ENCODE results near the gene HDGFL3. TPM values are rescaled to one million over a fixed set of nuclear protein-coding genes. Genes with fewer than 3 reads are reported as not detected.

Gene HDGFL3
- total RNA-seq, 2 experiments from 2014 or later: 5.0 to 7.4 TPM

GRCh38 chr15:83209333-83209732, 1.7 kb upstream of the HDGFL3 start:
- DNase-seq (no peak), ATAC-seq (no peak)
- Mint-ChIP-seq H3K27ac (no peak overlapping the region), H3K4me1 (peaks cover 9% of the 10 kb centered on the region), H3K4me3 (no peak overlapping the region), H3K36me3 (ENCODE audit: low read depth) (no peaks in the 10 kb centered on the region), H3K27me3 (peaks cover 21% of the 10 kb centered on the region), H3K9me3 (ENCODE audit: low read depth) (no peaks in the 10 kb centered on the region)
- ChIA-PET CTCF (no interaction called here), POLR2A (no interaction called here)
- intact Hi-C loops (cut with DNase I, micrococcal nuclease): loop anchor here (5.0 kb wide), 4 partner anchors 102 to 667 kb away; partner anchors contain the start of genes C15orf40 (in 1 of the 2), RPS17 (in 1 of the 2) and TM6SF1 (in 1 of the 2)

DNA sequence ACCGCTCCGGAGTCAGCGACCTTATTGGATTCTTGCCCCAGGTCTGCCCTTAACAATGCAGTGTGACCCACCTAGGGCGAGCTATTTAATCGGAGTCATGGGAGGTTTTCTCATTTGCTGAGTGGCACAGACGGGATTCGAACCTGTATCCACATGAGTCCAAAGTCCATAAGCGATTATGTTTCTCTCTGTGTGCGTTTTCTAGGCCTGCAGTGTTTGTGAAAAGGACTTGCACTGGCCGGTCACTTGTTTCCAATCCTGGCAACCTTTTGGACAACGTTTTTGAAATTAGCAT, 691 bp upstream of the HDGFL3 start:
- Mint-ChIP-seq H3K27ac (no peak overlapping the region), H3K36me3 (ENCODE audit: low read depth) (no peaks in the 10 kb centered on the region), H3K4me3 (peak overlapping the region; percentile 58), H3K4me1 (peaks cover 9% of the 10 kb centered on the region), H3K27me3 (peaks cover 24% of the 10 kb centered on the region), H3K9me3 (ENCODE audit: low read depth) (no peaks in the 10 kb centered on the region)
- DNase-seq (no peak), ATAC-seq (no peak)
- POLR2A ChIA-PET: interaction anchor here (1.0 kb wide), 1 partner anchor 197 kb away, joined by 3 read pairs; the partner anchor contains the start of gene C15orf40
- intact Hi-C loops (cut with DNase I, micrococcal nuclease): loop anchor here (1.0 to 5.0 kb wide), 5 partner anchors 101 to 666 kb away; partner anchors contain the start of genes C15orf40 (in 2 of the 2), RPS17 (in 1 of the 2) and TM6SF1 (in 1 of the 2)
- CTCF ChIA-PET: no interaction called here

DNA sequence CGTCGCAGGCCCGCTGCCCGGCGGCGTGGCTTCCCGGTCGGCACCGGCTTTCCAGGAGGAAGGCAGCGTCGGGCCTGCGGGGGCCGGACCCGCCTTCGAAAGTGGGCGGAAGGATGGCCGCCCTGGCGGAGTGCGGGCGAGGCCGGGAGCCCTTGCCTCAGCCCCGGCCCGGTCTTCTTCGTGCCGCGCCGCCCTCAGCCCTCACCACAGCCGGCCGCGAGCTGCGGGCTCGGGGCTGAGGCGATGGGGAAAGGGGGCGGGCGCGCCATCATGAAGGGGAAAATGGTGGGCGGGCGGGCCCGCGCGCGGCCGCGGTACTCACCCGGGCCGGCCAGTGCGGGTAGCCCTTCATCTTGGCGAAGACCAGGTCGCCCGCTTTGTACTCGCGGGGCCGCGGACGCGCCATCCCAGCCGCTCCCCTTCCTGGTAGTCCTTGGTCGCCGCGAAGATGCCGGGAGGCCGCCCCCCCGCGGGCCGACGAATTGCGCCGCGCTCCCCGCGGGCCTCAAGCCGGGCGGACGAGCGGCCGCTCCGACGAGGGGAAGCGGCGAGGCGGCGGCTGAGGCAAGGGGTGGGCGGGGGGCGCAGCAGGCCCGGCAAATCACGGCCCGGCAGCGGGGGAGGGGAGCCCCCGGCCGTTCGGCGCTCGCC, 489 bp downstream of the HDGFL3 start:
- DNase-seq (peak; percentile 33), ATAC-seq (no peak)
- Mint-ChIP-seq H3K4me3 (no peak overlapping the region), H3K27ac (no peak overlapping the region), H3K27me3 (peaks cover 25% of the 10 kb centered on the region), H3K4me1 (peaks cover 9% of the 10 kb centered on the region), H3K36me3 (ENCODE audit: low read depth) (no peaks in the 10 kb centered on the region), H3K9me3 (ENCODE audit: low read depth) (no peaks in the 10 kb centered on the region)
- intact Hi-C loops (cut with DNase I, micrococcal nuclease): loop anchor here (2.0 to 5.0 kb wide), 5 partner anchors 100 to 665 kb away; partner anchors contain the start of genes BTBD1 (in 1 of the 2), C15orf40 (in 1 of the 2), RPS17 (in 1 of the 2) and TM6SF1 (in 1 of the 2)
- ChIA-PET POLR2A (no interaction called here), CTCF (interaction anchor here (1.1 kb wide), 1 partner anchor 9 kb away, joined by 3 read pairs; no protein-coding TSS in a partner anchor)

GRCh38 chr15:83206526-83207008, 1.1 kb downstream of the HDGFL3 start:
- ChIA-PET POLR2A (interaction anchor here (0.6 kb wide), 1 partner anchor 360 kb away, joined by 3 read pairs; no protein-coding TSS in a partner anchor), CTCF (interaction anchor here (1.1 kb wide), 1 partner anchor 9 kb away, joined by 3 read pairs; no protein-coding TSS in a partner anchor)

DNA sequence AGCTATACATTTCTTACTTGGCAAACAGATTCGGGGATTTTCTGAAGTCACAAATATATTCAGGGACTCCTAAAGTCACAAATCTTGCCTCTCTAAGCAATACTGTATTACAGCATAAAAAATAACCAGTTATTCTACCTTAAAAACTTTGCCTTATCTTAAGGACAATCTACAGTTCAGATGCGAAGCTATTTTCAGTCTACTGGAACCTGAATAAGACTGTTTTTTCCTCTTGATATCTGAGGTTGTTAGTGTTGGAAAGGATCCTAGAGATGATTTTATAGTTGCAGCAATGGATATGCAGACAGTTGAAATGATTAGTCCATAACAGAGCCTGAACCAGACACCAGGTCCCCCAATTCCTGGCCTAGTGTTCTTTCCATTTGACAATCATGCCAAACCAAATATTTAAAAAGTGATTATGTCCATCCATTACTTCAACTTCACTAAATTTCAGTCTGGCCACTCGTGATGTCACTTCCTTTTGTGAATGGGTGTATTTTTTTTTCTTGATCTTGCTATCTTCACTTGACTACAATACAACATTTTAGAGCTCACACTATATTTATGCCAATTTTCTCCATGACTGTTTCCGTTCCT, 1.8 kb downstream of the HDGFL3 start:
- no peak for DNase-seq
- Mint-ChIP-seq H3K36me3 (ENCODE audit: low read depth) (no peaks in the 10 kb centered on the region), H3K9me3 (ENCODE audit: low read depth) (no peaks in the 10 kb centered on the region), H3K4me3 (peak overlapping the region; percentile 69), H3K27ac (no peak overlapping the region), H3K4me1 (peaks cover 9% of the 10 kb centered on the region), H3K27me3 (peaks cover 25% of the 10 kb centered on the region)
- ChIA-PET CTCF (no interaction called here), POLR2A (interaction anchor here (0.6 kb wide), 2 partner anchors 162 to 359 kb away, joined by 3 read pairs; no protein-coding TSS in a partner anchor)
- intact Hi-C loops (cut with DNase I, micrococcal nuclease): loop anchor here (2.0 to 5.0 kb wide), 5 partner anchors 99 to 664 kb away; partner anchors contain the start of genes BTBD1 (in 1 of the 2), C15orf40 (in 1 of the 2), RPS17 (in 1 of the 2) and TM6SF1 (in 1 of the 2)
- no peak for ATAC-seq

More at GRCh38 chr15:83206526-83207008, 1.1 kb downstream of the HDGFL3 start:
- Mint-ChIP-seq H3K4me1 (peaks cover 9% of the 10 kb centered on the region), H3K36me3 (ENCODE audit: low read depth) (no peaks in the 10 kb centered on the region), H3K27me3 (peaks cover 25% of the 10 kb centered on the region), H3K4me3 (peak overlapping the region; percentile 69), H3K9me3 (ENCODE audit: low read depth) (no peaks in the 10 kb centered on the region), H3K27ac (peak overlapping the region; percentile 64)
- DNase-seq: no peak
- ATAC-seq: no peak
- intact Hi-C loops (cut with DNase I, micrococcal nuclease): loop anchor here (2.0 to 5.0 kb wide), 5 partner anchors 99 to 664 kb away; partner anchors contain the start of genes BTBD1 (in 1 of the 2), C15orf40 (in 1 of the 2), RPS17 (in 1 of the 2) and TM6SF1 (in 1 of the 2)

- Mint-ChIP-seq H3K27me3 (peaks cover 25% of the 10 kb centered on the region), H3K27ac (no peak overlapping the region), H3K9me3 (ENCODE audit: low read depth) (no peaks in the 10 kb centered on the region), H3K36me3 (ENCODE audit: low read depth) (no peaks in the 10 kb centered on the region), H3K4me3 (no peak overlapping the region), H3K4me1 (peaks cover 15% of the 10 kb centered on the region)
- ChIA-PET CTCF (no interaction called here), POLR2A (no interaction called here)
- intact Hi-C loops (cut with DNase I, micrococcal nuclease): loop anchor here (5.0 kb wide), 4 partner anchors 97 to 662 kb away; partner anchors contain the start of genes C15orf40 (in 1 of the 2), RPS17 (in 1 of the 2) and TM6SF1 (in 1 of the 2)
- DNase-seq: no peak
- no peak for ATAC-seq
These were observed 2.9 kb downstream of the HDGFL3 start for GRCh38 chr15:83204697-83205096.

DNA sequence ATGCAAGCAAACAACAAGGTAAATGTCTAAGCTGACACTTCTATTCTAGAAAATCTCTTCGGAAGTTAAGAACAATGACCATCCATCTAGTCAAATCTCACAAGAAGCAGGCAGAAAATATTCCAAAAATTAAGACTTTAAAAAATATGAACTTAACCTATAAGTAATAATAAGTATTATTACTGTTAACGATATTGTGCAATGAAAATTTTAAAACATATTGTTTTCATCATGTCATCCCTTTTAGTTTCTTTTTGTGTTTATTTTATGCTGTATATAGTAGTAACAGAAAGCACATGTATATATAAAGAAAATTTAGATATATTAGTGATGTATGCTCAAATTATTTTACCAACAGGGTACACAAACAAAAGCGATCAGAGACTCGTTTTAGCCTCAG, 4.1 kb downstream of the HDGFL3 start:
- CTCF ChIA-PET: no interaction called here
- Mint-ChIP-seq H3K27ac (no peak overlapping the region), H3K4me3 (no peak overlapping the region), H3K27me3 (peaks cover 25% of the 10 kb centered on the region), H3K4me1 (peaks cover 26% of the 10 kb centered on the region), H3K36me3 (ENCODE audit: low read depth) (no peaks in the 10 kb centered on the region), H3K9me3 (ENCODE audit: low read depth) (no peaks in the 10 kb centered on the region)
- POLR2A ChIA-PET: no interaction called here
- no peak for ATAC-seq
- no peak for DNase-seq
- intact Hi-C loops (cut with DNase I, micrococcal nuclease): no loop called here

GRCh38 chr15:83200589-83200988, 7.0 kb downstream of the HDGFL3 start:
- Mint-ChIP-seq H3K27me3 (peaks cover 19% of the 10 kb centered on the region), H3K4me1 (peaks cover 20% of the 10 kb centered on the region), H3K27ac (no peak overlapping the region), H3K36me3 (ENCODE audit: low read depth) (no peaks in the 10 kb centered on the region), H3K4me3 (no peak overlapping the region), H3K9me3 (ENCODE audit: low read depth) (no peaks in the 10 kb centered on the region)
- intact Hi-C loops (cut with DNase I, micrococcal nuclease): loop anchor here in 1 of 2 experiments (2.0 kb wide), 1 partner anchor 390 kb away; no protein-coding TSS in a partner anchor
- peak; percentile 17 for ATAC-seq
- no peak for DNase-seq
- CTCF ChIA-PET: no interaction called here
- POLR2A ChIA-PET: no interaction called here

GRCh38 chr15:83200162-83200561, 7.5 kb downstream of the HDGFL3 start:
- POLR2A ChIA-PET: no interaction called here
- ATAC-seq (peak; percentile 71), DNase-seq (peak; percentile 32)
- Mint-ChIP-seq H3K27me3 (peaks cover 17% of the 10 kb centered on the region), H3K4me1 (peaks cover 20% of the 10 kb centered on the region), H3K9me3 (ENCODE audit: low read depth) (no peaks in the 10 kb centered on the region), H3K36me3 (ENCODE audit: low read depth) (no peaks in the 10 kb centered on the region), H3K27ac (no peak overlapping the region), H3K4me3 (no peak overlapping the region)
- CTCF ChIA-PET: no interaction called here
- intact Hi-C loops (cut with DNase I, micrococcal nuclease): loop anchor here in 1 of 2 experiments (2.0 kb wide), 1 partner anchor 389 kb away; no protein-coding TSS in a partner anchor

- Mint-ChIP-seq H3K27me3 (peaks cover 17% of the 10 kb centered on the region), H3K9me3 (ENCODE audit: low read depth) (no peaks in the 10 kb centered on the region), H3K4me1 (peaks cover 20% of the 10 kb centered on the region), H3K27ac (no peak overlapping the region), H3K36me3 (ENCODE audit: low read depth) (no peaks in the 10 kb centered on the region), H3K4me3 (no peak overlapping the region)
- CTCF ChIA-PET: interaction anchor here (1.0 kb wide), 1 partner anchor 11 kb away, joined by 3 read pairs; no protein-coding TSS in a partner anchor
- POLR2A ChIA-PET: interaction anchor here (0.8 kb wide), 1 partner anchor 10 kb away, joined by 3 read pairs; no protein-coding TSS in a partner anchor
- ATAC-seq: peak; percentile 91
- DNase-seq: peak; percentile 37
- intact Hi-C loops (cut with DNase I, micrococcal nuclease): loop anchor here (2.0 to 10.0 kb wide), 3 partner anchors 34 to 132 kb away; partner anchors contain the start of gene BTBD1 (in 2 of the 2)
These were observed 8.3 kb downstream of the HDGFL3 start for GRCh38 chr15:83199288-83199687.

- ChIA-PET CTCF (interaction anchor here (0.6 kb wide), 1 partner anchor 8 kb away, joined by 3 read pairs; no protein-coding TSS in a partner anchor), POLR2A (no interaction called here)
- Mint-ChIP-seq H3K4me3 (no peak overlapping the region), H3K27ac (no peak overlapping the region), H3K27me3 (peaks cover 21% of the 10 kb centered on the region), H3K36me3 (ENCODE audit: low read depth) (no peaks in the 10 kb centered on the region), H3K9me3 (ENCODE audit: low read depth) (no peaks in the 10 kb centered on the region), H3K4me1 (peaks cover 20% of the 10 kb centered on the region)
- intact Hi-C loops (cut with DNase I, micrococcal nuclease): loop anchor here (2.0 to 10.0 kb wide), 3 partner anchors 34 to 132 kb away; partner anchors contain the start of gene BTBD1 (in 2 of the 2)
- no peak for ATAC-seq
- no peak for DNase-seq
These were observed 9.1 kb downstream of the HDGFL3 start for GRCh38 chr15:83198476-83198875.
